ENCODE measurements around the gene TBC1D1. TPM values are rescaled to one million over a fixed set of nuclear protein-coding genes. Genes with fewer than 3 reads are reported as not detected.

The TBC1D1 gene
- polyA plus RNA-seq, 3 donors: 23.3 to 70.0 (median 31.5) TPM

DNA sequence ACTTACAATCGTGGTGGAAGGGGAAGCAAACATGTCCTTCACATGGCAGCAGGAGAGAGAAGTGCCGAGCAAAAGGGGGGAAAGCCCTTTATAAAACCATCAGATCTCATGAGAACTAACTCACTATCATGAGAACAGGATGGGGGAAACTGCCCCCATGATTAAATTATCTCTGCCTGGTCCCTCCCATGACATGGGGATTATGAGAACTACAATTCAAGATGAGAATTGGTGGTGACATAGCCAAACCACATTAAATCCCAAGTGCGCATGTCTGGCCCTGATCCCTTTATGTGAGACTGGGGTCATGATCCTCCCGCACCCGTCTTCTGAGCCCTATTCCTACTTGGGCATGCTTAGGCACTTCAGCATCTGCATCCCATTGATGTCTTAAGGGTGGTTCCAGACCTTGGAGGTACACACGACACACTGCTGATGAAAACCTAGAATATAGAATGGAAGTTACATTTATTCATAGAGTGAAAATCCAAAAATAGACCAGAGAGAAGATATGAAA lies 185.3 kb downstream of the TBC1D1 start:
- peak; percentile 25 to 67 (median 38) for DNase-seq
- Mint-ChIP-seq H3K27me3 (ENCODE audit: low read depth in 3 of 3) (peaks cover 0 to 2% (median 0%) of the 10 kb centered on the region in 3 donors), H3K36me3 (peaks cover 23 to 49% of the 10 kb centered on the region in 2 donors), H3K4me3 (peak overlapping the region; percentile 47 to 64), H3K9me3 (peaks cover 0 to 2% (median 0%) of the 10 kb centered on the region in 7 donors), H3K27ac (peak overlapping the region; percentile 95 to 99 (median 98)), H3K4me1 (peaks cover 92% of the 10 kb centered on the region)
- peak overlapping the region; percentile 65 for H3K9ac ChIP-seq (ENCODE audit: insufficient read depth, low read length, poor library complexity, severe bottlenecking)
- WGBS (ENCODE audit: insufficient coverage): no CpG with 5 or more reads among the region's 6 CpGs
- intact Hi-C loops (cut with micrococcal nuclease): loop anchor here (5.0 to 10.0 kb wide), 4 partner anchors 86 to 789 kb away; partner anchors contain the start of genes FAM114A1 (in 1 of the 2) and TLR6 (in 1 of the 2)
- H3K27me3 ChIP-seq (ENCODE audit: control insufficient read depth in 2 of 2, insufficient read depth in 2 of 2, low read length in 2 of 2): no peaks in the 10 kb centered on the region
- peaks cover 59% of the 10 kb centered on the region for H3K79me2 ChIP-seq (ENCODE audit: insufficient read depth, low read length)
- H3K36me3 ChIP-seq (replicated peaks in 1 of 2; ENCODE audit: control insufficient read depth in 1 of 2, insufficient read depth in 2 of 2, low read length in 2 of 2): no peaks in the 10 kb centered on the region
- H4K20me1 ChIP-seq (ENCODE audit: insufficient read depth, low read length): no peaks in the 10 kb centered on the region
- H2AFZ ChIP-seq (ENCODE audit: insufficient read depth, low read depth, low read length, poor library complexity, severe bottlenecking): no peak overlapping the region
- H3K9me3 ChIP-seq (replicated peaks in 1 of 2; ENCODE audit: control insufficient read depth in 1 of 2, insufficient read depth in 1 of 2, low read length in 2 of 2): no peaks in the 10 kb centered on the region
- no peak for TF ChIP-seq CTCF (IDR thresholded peaks at IDR 0.05)
- peak overlapping the region; percentile 95 to 96 for H3K27ac ChIP-seq (ENCODE audit: low read depth in 1 of 2, low read length in 2 of 2)
- H3K4me3 ChIP-seq (replicated peaks in 1 of 3; ENCODE audit: low read depth in 2 of 3, low read length in 3 of 3): peak overlapping the region in 1 of 3 experiments; percentile 20
- peaks cover 97 to 100% of the 10 kb centered on the region in 2 donors for H3K4me1 ChIP-seq (ENCODE audit: control insufficient read depth in 1 of 2, insufficient read depth in 2 of 2, low read length in 2 of 2)
- H3K4me2 ChIP-seq (replicated peaks; ENCODE audit: extremely low read depth, low read length, poor library complexity, severe bottlenecking): peak overlapping the region; percentile 73

- Histone ChIP-seq H3K79me2 (ENCODE audit: insufficient read depth, low read length) (peaks cover 52% of the 10 kb centered on the region), H2AFZ (ENCODE audit: insufficient read depth, low read depth, low read length, poor library complexity, severe bottlenecking) (no peak overlapping the region), H3K4me1 (ENCODE audit: control insufficient read depth in 1 of 2, insufficient read depth in 2 of 2, low read length in 2 of 2) (peaks cover 97 to 100% of the 10 kb centered on the region in 2 donors), H3K27me3 (ENCODE audit: control insufficient read depth in 2 of 2, insufficient read depth in 2 of 2, low read length in 2 of 2) (no peaks in the 10 kb centered on the region), H4K20me1 (ENCODE audit: insufficient read depth, low read length) (no peaks in the 10 kb centered on the region), H3K4me2 (replicated peaks; ENCODE audit: extremely low read depth, low read length, poor library complexity, severe bottlenecking) (peak overlapping the region; percentile 59), H3K27ac (ENCODE audit: low read depth in 1 of 2, low read length in 2 of 2) (peak overlapping the region; percentile 98 to 99), H3K4me3 (replicated peaks in 1 of 3; ENCODE audit: low read depth in 2 of 3, low read length in 3 of 3) (peak overlapping the region in 1 of 3 experiments; percentile 56), H3K36me3 (replicated peaks in 1 of 2; ENCODE audit: control insufficient read depth in 1 of 2, insufficient read depth in 2 of 2, low read length in 2 of 2) (no peaks in the 10 kb centered on the region), H3K9ac (ENCODE audit: insufficient read depth, low read length, poor library complexity, severe bottlenecking) (peak overlapping the region; percentile 74), H3K9me3 (replicated peaks in 1 of 2; ENCODE audit: control insufficient read depth in 1 of 2, insufficient read depth in 1 of 2, low read length in 2 of 2) (no peaks in the 10 kb centered on the region)
- 81% methylated on average over 11 of the region's 12 CpGs for WGBS (ENCODE audit: insufficient coverage)
- Mint-ChIP-seq H3K27ac (peak overlapping the region; percentile 94 to 99 (median 98)), H3K27me3 (ENCODE audit: low read depth in 3 of 3) (peaks cover 0 to 2% (median 0%) of the 10 kb centered on the region in 3 donors), H3K4me3 (peak overlapping the region in 1 of 2 donors; percentile 33), H3K9me3 (peaks cover 0 to 2% (median 0%) of the 10 kb centered on the region in 7 donors), H3K36me3 (peaks cover 26 to 48% of the 10 kb centered on the region in 2 donors), H3K4me1 (peaks cover 92% of the 10 kb centered on the region)
- no peak for DNase-seq
- no peak for TF ChIP-seq CTCF (IDR thresholded peaks at IDR 0.05)
- intact Hi-C loops (cut with micrococcal nuclease): loop anchor here (5.0 to 10.0 kb wide), 4 partner anchors 84 to 787 kb away; partner anchors contain the start of genes FAM114A1 (in 1 of the 2) and TLR6 (in 1 of the 2)
These were observed 187.1 kb downstream of the TBC1D1 start for GRCh38 chr4:38077791-38078489.

All from CD14-positive monocyte (primary cell).